Measurements from ENCODE around the gene TLX3.

The TLX3 gene

GRCh38 chr5:171308453-171309275 lies at the start of gene TLX3:
TSS of gene TLX3 (plus strand) at chr5:171309248. CDS start at chr5:171309366, 118 bp downstream.
- peaks cover 84% of the 10 kb centered on the region for H3K27me3 ChIP-seq (replicated peaks)
- H3K4me3 ChIP-seq (ENCODE audit: low read depth, low read length): no peak within 1 kb of the TSS
- in situ Hi-C loops (cut with HindIII; ENCODE audit: low pct_ligation_motif_present, low sequenced_read_pairs): no loop called here

GRCh38 chr5:171261361-171261760 lies 47.7 kb upstream of the TLX3 start:
- in situ Hi-C loops (cut with HindIII; ENCODE audit: low pct_ligation_motif_present, low sequenced_read_pairs): no loop called here
- no peak for DNase-seq
- no peak overlapping the region for H3K4me3 ChIP-seq (ENCODE audit: low read depth, low read length)
- no peaks in the 10 kb centered on the region for H3K27me3 ChIP-seq (replicated peaks)
- no peaks in the 10 kb centered on the region for H3K36me3 ChIP-seq (replicated peaks)
- no peak overlapping the region for H3K27ac ChIP-seq
- TF ChIP-seq CTCF (IDR thresholded peaks at IDR 0.05; ENCODE audit: low read depth, low read length, missing control alignments): no peak

More at GRCh38 chr5:171308453-171309275, at the start of gene TLX3:
- no peak for TF ChIP-seq CTCF (IDR thresholded peaks at IDR 0.05; ENCODE audit: low read depth, low read length, missing control alignments)
- no peaks in the 10 kb centered on the region for H3K36me3 ChIP-seq (replicated peaks)
- DNase-seq: no peak
- no peak within 1 kb of the TSS for H3K27ac ChIP-seq

- TF ChIP-seq CTCF (IDR thresholded peaks at IDR 0.05; ENCODE audit: low read depth, low read length, missing control alignments): no peak
- no peak overlapping the region for H3K4me3 ChIP-seq (ENCODE audit: low read depth, low read length)
- H3K27me3 ChIP-seq (replicated peaks): no peaks in the 10 kb centered on the region
- no peak for DNase-seq
- no peaks in the 10 kb centered on the region for H3K36me3 ChIP-seq (replicated peaks)
- no peak overlapping the region for H3K27ac ChIP-seq
- in situ Hi-C loops (cut with HindIII; ENCODE audit: low pct_ligation_motif_present, low sequenced_read_pairs): no loop called here
Measured at GRCh38 chr5:171261904-171262303, 47.1 kb upstream of the TLX3 start.

- no peaks in the 10 kb centered on the region for H3K27me3 ChIP-seq (replicated peaks)
- DNase-seq: no peak
- in situ Hi-C loops (cut with HindIII; ENCODE audit: low pct_ligation_motif_present, low sequenced_read_pairs): no loop called here
- H3K27ac ChIP-seq: no peak overlapping the region
- no peak for TF ChIP-seq CTCF (IDR thresholded peaks at IDR 0.05; ENCODE audit: low read depth, low read length, missing control alignments)
- H3K4me3 ChIP-seq (ENCODE audit: low read depth, low read length): no peak overlapping the region
- no peaks in the 10 kb centered on the region for H3K36me3 ChIP-seq (replicated peaks)
Measured at GRCh38 chr5:171263181-171263580, 45.9 kb upstream of the TLX3 start.

GRCh38 chr5:171264843-171265242 lies 44.2 kb upstream of the TLX3 start:
- DNase-seq: no peak
- Histone ChIP-seq H3K36me3 (replicated peaks) (no peaks in the 10 kb centered on the region), H3K27ac (no peak overlapping the region), H3K27me3 (replicated peaks) (no peaks in the 10 kb centered on the region), H3K4me3 (ENCODE audit: low read depth, low read length) (no peak overlapping the region)
- in situ Hi-C loops (cut with HindIII; ENCODE audit: low pct_ligation_motif_present, low sequenced_read_pairs): no loop called here
- TF ChIP-seq CTCF (IDR thresholded peaks at IDR 0.05; ENCODE audit: low read depth, low read length, missing control alignments): no peak
